Stimulated activated CD4-positive, alpha-beta T cell treated with anti-CD3 and anti-CD28 coated beads, Interleukin-1b, Interleukin-23, amount 100 ng/mL, for 4 hours (primary cell): ENCODE results near the gene SNX17.
"Not testable (repeated sequence)": the region's sequence is repeated elsewhere in the genome, so short reads cannot be mapped to it uniquely, and the experiment has no call there.

Experiments used
- DNase-seq, 2 donors: peaks; one replicate each; pipeline ENCODE4 v3.0.0-alpha.2; 2020; ENCODE audit warnings: low read depth in 2 of 2

SNX17 gene, protein sequence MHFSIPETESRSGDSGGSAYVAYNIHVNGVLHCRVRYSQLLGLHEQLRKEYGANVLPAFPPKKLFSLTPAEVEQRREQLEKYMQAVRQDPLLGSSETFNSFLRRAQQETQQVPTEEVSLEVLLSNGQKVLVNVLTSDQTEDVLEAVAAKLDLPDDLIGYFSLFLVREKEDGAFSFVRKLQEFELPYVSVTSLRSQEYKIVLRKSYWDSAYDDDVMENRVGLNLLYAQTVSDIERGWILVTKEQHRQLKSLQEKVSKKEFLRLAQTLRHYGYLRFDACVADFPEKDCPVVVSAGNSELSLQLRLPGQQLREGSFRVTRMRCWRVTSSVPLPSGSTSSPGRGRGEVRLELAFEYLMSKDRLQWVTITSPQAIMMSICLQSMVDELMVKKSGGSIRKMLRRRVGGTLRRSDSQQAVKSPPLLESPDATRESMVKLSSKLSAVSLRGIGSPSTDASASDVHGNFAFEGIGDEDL

DNA sequence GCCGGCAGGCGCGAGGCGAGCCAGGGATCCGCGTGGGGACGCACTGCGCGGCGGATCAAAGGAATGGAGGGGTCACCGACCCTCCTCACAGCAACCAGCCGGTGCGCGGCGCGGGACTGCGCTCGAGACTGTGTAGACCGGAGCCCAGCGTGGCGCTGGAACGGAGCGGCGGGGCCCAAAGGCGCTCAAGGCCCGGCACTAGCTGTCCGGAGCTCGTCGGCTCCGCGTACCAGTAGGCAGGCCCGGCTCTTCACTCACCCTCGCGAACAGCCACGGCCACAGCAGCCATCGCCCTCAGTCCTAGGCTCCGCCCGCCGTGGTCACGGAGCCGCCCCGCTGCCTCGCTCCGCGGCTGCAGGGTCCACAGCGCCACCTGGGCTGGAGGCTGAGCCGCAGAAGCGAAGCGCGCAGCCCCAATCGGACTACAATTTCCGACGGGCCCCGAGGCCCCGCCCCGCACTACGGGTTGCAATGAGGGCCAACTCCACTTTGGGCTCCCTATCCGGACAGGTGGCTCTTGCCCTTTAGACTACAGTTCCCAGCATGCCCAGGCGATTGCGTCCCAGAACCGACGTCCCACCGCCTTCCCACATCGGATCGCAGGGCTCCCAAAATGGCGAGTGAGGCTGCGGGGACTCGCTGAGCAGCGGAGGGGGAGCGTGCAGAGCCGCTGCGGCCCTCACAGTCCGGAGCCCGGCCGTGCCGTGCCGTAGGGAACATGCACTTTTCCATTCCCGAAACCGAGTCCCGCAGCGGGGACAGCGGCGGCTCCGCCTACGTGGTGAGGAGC is at the start of gene SNX17, which contains the start of gene EIF2B4:
SNX17 (plus strand) TSS at position 591 of the 790 bp plus-strand sequence; CDS start at position 719, 128 bp downstream.
EIF2B4 (minus strand) TSS at position 313 of the 790 bp plus-strand sequence; CDS start at position 289, 24 bp downstream.
- DNase-seq: peak; percentile 97 to 98

DNA sequence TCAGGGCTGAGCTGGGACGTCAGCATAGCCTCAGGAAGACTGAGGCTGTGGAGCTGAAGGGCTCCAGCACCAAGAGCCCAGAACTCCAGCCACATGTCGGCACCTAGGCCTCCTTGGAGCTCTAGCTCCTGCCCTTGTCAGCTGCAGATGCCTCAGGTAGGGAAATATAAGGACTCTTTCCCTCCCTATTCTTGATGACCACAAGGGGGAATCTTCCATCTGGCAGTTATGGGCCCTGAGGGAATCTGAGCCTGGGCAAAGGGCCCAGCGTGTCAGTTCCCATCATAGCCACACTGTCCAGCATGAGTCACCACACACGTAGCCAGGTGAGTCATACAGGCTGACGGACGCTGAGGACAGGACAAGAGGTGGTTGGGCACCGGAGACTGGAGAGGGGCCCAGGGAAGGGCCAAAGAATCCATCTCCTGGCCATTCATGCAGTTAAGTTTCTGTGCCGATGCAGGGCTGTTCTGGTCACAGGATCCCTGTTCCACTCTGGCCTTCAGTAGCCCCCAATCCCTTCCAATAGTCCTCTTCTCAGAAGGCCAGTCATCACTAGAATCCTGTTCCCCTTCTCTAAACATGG is 49.4 kb upstream of the SNX17 start:
- DNase-seq: no peak

DNA sequence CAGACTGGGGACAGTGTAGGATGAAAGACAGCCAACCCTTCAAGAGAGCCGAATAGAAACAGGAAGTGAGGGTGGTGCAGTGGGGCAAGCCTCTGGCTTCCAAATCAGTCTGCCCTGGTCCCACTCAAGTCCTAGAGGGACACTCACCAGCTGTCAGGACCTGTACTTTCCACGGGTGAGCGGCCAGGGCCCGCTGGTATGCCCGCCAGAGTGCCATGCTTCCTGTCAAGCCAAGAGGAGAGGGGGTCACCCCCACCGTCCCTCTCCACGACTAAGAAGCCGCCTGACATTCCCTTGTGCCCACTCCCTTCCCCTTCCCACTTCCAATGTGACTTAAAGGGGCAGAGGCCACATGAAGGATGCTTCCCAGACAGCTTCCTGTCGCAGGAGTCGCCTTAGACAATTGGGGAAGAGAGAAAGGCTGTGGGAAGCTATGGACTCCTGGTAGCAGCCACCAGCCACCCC is 48.1 kb upstream of the SNX17 start:
- DNase-seq: no peak

DNA sequence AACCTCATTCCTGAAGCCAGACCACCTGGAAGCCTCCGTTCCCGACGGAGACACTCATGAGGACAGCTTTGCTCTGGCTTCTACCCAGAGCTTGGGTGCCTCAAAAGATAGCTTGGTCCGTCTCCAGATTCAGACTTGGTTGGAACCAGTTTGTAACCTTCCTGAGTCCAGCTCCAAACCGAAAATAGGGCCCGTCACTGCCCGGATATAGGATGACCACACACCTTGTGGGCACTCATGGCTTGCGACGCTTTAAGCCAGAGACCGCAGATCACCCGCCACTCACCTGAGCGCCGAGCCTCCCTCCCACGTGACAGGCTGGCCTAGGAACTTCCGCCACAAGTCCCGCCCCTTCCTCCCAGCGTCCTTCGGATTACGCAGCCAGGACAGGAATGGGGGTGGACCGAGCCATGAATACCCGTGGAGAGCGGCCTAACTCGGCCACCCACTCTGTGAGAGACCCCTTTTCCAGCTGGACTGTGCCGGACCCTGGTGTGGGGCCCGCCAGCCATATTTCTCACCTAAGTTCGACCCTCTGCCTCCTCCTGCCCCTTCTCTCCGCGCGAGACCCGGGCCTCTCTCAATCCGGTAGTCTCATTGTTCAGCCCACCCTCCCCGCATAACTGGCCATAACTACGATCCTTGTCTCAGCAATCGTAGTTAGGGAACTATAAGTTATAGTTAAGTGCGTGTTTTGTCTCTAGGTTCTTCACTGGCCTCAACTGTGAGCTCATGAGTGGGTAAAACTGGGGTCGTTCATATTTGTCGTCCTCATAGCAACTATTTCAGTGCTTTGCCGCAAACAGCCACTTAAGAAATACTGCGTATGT is 47.4 kb upstream of the SNX17 start, which contains the start of gene MPV17:
MPV17 (minus strand) TSS at position 332 of the 830 bp plus-strand sequence. CDS start 580 bp downstream, outside the sequence.
- DNase-seq: peak; percentile 73 to 82

DNA sequence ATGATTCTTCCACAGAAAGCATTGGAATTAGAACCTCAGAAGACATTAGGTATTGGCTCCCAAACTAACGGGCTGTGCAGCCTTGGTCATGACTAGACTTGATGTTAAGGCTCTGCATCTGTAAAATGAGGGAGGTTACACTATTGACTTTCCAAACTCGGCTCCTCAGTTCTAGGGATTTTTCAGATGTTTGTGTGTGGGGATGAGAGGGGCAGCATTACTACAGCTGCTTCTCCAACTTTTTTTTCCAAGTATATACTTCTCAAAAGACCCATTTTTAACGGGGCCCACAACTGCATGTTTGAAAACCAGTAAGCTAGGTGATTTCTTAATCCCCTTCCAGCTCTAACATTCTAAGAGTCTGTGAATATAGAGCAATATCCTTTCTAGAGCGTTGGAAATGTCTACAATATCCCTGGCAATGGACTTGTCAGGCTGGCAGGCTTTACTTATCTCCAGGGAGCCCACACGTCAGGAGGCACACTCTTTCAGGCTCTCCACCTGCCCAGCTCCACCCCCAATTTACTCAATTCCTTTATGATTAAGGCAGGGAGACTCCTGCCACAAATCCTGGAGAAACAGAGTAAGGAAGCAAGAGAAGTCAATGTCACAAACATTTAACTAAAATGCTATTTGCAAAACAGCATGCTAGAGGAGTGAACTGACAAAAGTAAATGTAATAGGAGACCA is 46.7 kb upstream of the SNX17 start:
- no peak for DNase-seq

DNA sequence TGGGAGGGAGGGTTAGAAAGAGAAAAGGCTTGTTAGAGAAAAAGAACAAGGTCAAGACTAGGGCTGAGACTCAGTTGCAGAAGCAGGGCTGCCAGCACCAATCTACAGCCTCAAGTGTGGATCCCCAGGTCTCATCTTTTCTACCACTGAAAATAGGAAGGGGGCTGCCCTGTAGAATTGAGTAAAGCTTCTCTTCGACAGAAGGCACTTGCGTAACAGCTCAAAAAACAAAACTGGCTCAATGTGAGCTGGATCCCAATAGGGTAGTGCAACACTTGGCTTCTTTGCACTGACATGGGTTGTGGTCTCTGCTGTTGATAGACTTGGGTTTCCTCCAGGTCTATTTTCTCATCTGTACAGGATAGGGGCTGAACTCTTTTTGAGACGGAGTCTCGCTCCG is 45.7 kb upstream of the SNX17 start:
- no peak for DNase-seq

DNA sequence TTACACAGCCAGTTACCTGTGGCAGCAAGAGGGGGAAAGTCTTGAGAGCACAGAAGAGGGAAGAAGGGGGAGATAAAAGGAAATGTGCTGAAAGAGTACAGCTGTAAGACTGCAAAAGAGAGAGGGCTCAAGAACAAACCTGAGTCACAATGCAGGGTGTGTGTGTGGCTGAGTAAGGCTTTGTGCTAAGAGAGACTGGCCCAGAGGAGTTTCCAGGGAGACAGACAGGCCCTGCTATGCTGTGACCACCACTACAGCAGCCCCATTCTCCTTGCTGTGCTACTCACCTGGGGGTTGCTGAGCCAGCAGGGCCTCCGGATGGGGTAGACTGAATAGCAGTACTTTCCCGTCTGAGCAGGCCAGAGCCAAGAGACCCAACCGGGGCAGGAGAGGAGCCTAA is 35.1 kb upstream of the SNX17 start:
- no peak for DNase-seq

DNA sequence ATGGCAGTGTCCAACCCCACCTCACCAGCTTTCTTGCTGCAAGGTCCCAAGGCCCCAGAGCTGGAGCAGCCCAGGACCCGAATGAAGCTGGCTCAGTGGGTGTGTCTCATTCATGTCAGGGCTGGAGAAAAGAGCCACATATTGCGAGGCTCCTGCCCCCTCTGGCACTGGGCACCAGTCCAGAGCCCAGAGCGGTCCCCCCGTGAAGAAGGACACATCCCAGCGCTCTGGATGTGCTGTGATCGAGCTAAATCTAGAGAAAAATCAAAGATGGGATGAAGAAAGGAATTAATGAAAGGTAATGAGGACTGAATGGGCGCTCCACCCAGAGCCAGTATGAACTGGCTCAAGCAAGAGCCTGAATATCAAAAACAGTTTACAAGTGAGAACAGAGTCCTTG is 34.2 kb upstream of the SNX17 start:
- DNase-seq: no peak

DNA sequence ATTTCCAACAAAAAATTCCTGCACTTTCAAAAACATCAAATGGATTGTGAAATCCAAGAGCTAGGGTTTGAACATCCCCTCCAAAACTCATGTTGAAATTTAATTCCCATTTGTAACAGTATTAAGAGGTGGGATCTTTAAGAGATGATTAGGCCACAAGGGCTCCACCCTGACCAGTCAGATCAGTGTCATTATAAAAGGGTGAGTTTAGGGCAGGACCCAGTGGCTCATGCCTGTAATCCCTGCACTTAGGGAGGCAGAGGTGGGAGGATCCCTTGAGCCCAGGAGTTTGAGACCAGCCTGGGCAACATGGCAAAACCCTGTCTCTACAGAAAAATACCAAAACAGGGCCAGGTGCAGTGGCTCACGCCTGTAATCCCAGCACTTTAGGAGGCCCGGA is 22.8 kb upstream of the SNX17 start:
- DNase-seq: no peak

DNA sequence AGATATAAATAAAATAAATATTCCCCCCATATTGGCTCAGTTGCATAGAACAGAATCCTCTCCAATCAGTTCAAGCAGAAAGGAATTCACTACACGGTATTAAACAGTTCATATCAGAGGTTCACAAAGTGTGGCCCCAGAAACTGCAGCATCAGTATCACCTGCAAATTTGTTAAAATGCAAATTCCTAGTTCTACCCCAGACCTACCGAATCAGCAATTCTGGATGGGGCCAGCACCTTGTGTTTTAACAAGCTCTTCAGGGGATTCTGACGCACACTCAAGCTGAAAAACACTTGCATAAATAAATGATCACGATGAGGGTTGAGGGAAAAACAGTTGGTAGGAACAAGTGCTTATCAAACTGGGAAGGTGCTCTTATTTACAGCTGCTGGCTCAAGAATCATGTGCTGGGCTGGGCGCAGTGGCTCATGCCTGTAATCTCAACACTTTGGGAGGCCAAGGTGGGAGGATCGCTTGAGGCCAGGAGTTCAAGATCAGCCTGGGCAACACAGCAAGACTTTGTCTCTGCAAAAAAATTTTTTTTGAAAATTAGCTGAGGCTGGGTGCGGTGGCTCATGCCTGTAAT is 20.2 kb upstream of the SNX17 start:
- no peak for DNase-seq

DNA sequence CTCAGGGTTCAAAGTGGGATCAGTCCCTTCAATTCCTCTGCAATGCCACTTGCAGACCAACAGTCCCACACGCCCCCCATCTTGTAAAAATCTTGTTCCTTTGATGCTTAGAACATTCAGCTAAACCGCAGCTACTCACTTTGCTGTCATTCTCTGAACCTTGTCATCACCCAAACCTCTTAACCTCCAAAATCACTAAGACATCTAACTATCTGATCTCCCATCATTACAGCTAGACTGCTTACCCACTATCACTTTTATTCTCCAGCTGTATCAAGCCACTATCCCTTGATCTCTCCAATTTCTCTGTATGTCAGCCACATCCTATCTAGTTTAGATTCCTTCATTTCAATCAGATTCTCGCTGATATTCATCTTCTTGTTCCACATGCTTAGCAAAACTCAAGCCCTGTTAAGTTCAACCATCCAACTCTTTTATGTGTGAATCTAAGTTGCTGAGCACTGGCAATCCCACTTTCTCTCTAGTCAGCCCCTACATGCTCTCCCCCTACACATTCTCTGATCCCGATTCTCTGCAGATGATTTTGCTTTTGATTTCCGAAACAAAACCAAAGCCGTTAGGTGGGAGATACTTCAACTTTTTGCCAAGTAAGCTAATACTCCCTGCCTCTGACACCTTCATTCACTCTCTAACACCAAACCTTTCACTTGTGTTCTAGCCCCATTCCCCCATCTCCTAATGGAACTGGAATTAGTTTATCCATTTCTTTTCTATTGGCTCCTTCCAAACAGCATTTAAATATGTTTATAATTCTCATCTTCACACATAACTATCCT is 18.4 kb upstream of the SNX17 start:
- no peak for DNase-seq

DNA sequence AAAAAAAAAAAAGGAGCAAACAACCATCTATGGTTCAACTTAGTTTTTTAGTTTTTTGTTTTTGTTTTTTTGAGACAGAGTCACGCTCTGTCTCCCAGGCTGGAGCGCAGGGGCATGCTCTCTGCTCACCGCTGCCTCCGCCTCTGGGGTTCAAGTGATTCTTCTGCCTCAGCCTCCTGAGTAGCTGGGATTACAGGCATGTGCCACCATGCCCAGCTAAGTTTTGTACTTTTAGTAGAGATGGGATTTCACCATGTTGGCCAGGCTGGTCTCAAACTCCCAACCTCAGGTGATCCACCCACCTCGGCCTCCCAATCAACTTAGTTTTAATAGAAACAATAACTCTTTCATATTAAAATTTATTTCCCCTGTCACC is 17.0 kb upstream of the SNX17 start:
- DNase-seq: not testable (repeated sequence)

DNA sequence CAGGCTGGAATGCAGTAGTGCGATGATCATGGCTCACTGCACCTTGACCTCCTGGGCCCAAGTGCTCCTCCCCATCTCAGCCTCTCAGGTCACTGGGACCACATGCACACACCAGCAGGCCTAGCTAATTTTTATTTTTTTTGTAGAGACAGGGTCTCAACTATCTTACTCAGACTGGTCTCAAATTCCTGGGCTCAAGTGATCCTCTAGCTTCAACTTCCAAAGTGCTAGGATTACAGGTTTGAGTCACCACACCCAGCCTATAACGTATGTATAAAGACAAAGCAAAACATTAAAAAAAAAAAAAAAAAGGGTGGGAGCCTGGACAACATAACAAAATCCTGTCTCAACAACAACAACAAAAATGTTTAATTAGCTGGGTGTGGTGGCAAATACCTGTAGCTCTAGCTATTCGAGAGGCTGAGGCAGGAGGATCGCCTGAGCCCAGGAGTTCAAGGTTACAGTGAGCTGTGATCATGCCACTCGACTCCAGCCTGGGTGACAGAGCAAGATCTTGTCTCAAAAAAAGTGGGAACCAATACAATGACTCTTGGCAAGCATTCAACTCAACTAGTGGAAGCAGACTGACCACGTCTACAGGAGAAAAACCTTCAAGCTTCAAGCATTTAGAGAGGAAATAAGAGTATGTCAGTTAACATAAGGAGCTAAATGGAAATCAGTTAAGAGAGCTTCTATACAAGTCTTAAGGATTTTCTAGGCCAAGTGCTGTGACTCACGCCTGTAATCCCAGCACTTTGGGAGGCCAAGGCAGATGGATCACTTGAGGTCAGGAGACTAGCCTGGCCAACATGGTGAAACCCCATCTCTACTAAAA is 16.4 kb upstream of the SNX17 start:
- DNase-seq: no peak

DNA sequence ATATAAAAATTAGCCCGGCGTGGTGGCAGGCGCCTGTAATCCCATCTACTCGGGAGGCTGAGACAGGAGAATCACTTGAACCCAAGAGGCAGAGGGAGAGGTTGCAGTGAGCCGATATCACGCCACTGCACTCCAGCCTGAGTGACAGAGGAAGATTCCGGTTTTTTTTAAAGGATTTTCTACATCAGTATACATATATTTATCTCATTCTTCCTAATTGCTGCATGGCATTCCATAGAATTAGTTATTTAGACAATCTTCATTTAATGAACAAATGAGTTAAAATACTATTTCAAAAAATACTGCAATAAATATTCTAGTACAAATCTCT is 15.9 kb upstream of the SNX17 start:
- no peak for DNase-seq

DNA sequence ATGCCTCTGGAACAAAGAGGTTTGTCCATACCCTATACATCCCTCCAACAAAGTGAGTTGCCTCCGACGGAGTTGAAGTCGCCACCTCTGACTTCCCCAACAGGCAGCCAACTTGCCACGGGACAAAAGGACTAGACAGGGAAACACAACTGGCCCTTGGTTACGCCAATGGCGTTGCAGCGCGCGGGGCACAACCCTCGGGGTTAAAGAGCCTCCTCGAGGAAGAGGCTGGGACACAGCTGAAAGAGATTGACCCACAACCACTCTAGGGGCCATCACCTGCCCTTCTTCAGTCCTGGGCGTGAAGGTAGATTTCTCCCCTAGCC is 14.4 kb upstream of the SNX17 start:
- no peak for DNase-seq

DNA sequence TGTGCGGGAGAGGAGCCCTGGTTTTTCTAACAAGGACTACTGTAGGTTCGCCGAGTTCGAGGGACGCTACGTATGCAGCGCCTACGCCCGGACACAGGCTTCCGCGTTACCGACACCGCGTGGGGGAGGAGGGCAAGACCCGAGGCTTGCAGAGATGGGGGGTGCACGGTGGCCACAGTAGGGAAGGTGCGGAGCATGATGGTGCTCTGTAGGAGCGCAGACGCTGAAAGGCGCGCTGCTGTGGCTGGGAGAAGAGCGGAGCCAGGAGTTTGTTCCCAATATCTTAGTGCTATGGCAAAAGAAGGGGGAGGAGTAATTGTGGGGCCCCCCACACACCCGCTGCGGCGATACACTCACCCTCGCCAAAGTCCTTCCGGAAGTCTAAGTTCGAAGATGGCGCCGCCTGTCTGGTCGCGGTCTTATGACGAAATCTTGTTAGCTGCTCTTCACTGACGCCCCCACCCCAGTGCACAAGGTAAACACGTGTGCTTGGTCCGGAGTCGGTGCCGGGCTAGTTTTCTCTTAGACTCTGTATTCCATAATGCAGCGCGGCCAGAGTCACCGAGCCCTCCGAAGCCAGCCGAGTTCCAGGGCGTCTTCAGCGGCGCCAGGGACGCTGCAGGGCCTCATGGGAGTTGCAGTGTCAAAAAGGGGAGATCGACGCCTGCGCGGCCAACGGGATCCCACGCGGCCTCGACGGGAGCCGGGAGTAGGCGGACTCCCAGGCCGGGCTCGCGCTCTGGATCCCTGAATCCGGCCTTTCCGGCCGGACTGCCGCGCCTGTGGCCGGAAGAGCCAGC is 13.8 kb upstream of the SNX17 start, which contains the start of gene GTF3C2:
GTF3C2 (minus strand) TSS at position 383 of the 800 bp plus-strand sequence. CDS start 13,210 bp downstream, outside the sequence.
- DNase-seq: peak; percentile 79 to 86

DNA sequence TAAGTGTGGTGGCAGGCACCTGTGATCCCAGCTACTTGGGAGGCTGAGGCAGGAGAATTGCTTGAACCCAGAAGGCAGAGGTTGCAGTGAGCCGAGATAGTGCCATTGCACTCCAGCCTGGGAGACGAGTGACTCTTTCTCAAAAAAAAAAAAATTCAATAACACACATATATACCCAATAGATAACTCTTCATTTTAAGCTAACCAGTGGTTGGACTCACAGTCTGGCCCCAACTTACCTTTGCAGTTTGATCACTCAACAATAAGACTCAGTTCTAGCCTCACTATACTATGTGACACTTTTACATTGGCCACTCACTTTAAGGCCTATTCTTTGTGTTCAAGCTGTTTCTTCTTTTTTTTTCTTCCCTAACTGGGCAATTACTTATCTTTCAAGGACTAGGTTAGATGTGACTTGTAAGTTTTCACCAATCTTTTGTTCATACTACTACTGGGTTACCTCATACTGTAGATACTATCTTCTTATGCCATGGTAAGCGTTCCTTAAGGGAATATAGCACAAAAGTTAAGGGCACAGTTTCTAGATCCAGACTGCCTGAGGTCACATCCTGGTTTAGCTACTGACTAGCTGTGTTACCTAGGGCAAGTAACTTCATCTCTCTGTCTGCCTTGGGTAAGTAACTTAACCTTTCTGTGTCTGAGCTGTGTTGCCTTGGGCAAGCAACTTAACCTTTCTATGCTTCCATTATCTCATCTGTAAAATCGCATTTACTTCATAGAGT is 7.6 kb upstream of the SNX17 start:
- DNase-seq: no peak
